GM21529 (cell line): ENCODE results near the gene SH3TC2.
"Not testable (repeated sequence)": the region's sequence is repeated elsewhere in the genome, so short reads cannot be mapped to it uniquely, and the experiment has no call there.

Source experiments
- ATAC-seq: cut with Tn5 transposase; IDR thresholded peaks from one replicate; pipeline ENCODE4 v1.9.1; 2021; ENCODE audit not compliant: unreplicated experiment

SH3TC2 gene

DNA sequence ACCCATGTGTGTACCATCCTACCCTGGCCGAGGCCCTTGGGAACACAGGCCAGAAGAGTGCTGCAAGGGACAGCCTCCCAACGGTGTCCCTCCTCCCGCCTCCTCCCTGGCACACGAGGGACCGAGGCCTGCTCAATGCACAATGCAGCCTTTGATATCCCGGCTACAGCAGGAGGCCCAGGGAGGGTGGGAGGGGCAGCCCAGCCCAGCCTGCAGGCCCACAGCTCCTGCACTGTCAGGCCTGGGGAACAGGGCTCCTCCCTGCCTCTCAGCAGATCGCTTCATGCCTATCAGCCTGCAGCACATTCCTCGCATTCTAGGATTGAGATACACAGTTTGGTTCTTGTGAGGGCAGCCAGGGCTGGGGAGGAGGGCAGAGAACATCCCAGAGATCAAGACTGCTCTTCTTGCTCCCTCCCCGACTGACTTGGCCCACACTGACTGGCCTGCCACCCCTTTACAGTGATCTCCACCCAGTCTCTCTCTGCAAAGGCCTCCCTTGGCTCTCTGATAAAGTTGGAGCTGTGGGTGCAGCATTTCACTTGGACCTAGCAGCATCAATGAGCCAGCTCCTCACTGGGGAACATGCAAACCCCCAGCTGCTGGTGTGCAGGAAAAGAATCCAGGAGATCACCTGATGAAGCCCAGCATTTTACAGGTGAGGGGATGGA lies at the start of gene SH3TC2:
Gene SH3TC2 (minus strand): TSS at position 46 of the 671 bp plus-strand sequence. CDS start 40 bp downstream, at position 6.
- ATAC-seq, result no peak

GRCh38 chr5:149110406-149110805 lies 47.5 kb upstream of the SH3TC2 start:
- ATAC-seq, result no peak

DNA sequence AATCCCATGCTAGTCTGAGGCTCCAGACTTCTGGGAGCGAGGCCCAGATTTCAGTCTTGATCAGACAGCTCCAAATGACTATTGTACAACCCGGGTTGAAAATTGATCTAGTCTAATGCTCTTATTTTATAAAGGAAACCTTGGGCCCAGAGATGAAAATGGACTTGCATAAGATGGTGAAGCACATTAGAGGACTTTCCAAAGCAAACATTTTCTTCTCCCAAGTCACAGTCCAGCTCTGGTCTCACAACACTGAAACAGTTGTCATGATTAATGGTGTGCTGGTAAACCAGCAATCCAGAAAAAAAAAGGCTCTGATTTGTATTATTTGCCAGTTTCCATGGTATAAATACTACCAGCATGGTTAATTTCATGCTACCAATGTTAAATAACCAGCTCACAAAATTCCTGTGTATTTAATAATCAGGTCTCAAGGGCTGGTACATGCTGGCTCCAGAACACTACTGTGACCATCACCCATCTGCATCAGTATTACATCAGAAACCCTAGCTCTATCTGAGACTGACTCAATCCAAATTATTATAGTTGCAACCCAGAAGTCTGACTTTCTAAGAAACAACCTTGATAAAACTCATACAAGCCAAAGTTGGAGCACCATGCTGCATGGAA lies 45.9 kb upstream of the SH3TC2 start:
- ATAC-seq, result no peak

GRCh38 chr5:149100331-149100730 lies 37.5 kb upstream of the SH3TC2 start:
- ATAC-seq, result no peak

GRCh38 chr5:149099920-149100319 lies 37.1 kb upstream of the SH3TC2 start:
- ATAC-seq, result no peak

DNA sequence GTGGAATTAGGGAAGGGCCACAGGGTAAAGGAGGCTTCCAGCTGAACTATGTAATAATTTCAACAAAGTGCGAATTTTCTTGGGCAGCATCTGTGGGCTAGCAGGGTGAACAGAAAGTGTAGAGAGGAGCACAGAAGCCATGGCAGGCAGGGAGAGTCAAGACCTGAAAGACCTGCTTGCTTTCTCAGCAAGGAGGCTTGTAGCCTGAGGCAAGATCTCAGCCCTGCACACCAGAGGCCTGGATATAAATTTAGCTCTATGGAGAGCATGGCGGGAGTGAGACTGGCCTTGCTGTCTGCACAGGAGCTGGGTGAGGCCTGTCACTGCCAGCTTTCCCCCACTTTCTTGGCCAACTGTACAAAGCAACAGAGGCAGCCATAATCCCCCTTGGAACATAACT lies 32.1 kb upstream of the SH3TC2 start:
- no peak for ATAC-seq

DNA sequence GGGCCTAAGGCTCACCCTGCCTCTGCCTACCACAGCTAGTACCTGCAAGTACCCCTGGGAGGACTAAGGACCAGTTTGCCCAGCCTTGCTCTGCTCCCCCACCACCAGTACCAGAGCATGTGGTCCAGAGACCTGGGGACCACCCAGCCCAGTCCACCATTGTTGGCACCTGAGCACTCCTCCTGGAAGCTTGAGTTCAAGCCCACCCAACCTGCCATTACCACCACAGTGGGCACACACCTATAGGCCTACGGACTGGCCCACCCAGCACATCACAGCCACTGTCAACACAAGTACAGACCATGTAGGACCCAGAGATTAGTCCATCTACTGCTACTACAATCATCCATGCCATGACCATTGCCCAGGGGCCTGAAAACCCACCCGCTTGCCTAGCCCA lies 30.8 kb upstream of the SH3TC2 start:
- no peak for ATAC-seq

GRCh38 chr5:149089796-149090195 lies 26.9 kb upstream of the SH3TC2 start:
- ATAC-seq, result no peak

DNA sequence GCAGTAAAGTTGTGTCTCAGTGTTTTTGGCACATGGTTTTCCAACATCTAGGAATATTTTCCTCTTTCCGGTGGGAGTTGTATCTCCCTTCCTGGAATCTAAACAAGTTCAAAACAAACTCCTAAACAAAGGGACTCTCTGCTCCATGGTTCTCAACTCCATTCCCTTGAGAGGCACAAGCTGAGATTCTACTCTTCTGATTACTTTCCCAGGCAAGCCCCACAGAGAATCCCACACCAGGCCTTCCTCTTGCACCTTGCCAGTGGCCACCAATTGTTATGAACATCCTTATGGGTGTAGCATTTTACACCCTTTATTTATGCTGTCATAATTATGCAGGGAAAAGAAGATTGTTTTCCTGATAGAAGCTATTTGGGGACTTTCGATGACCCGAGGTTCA lies 25.8 kb upstream of the SH3TC2 start:
- no peak for ATAC-seq

- ATAC-seq, result no peak
These were observed 21.0 kb upstream of the SH3TC2 start for GRCh38 chr5:149083846-149084245.

DNA sequence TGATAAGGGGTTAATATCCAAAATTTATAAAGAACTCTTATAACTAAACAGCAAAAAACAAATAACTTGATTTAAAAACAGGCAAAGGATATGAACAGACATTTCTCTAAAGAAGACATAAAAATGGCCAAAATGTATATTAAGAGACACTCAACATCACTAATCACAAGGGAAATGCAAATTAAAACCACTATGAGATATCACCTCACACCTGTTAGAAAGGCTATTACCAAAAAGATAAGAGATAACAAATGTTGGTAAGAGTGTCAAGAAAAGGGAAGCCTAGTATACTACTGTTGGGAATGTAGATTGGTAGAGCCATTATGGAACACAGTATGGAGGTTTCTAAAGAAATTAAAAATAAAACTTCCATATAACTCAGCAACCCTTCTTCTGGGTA lies 19.4 kb upstream of the SH3TC2 start:
- ATAC-seq, result no peak

GRCh38 chr5:149080294-149080693 lies 17.4 kb upstream of the SH3TC2 start:
- no peak for ATAC-seq

DNA sequence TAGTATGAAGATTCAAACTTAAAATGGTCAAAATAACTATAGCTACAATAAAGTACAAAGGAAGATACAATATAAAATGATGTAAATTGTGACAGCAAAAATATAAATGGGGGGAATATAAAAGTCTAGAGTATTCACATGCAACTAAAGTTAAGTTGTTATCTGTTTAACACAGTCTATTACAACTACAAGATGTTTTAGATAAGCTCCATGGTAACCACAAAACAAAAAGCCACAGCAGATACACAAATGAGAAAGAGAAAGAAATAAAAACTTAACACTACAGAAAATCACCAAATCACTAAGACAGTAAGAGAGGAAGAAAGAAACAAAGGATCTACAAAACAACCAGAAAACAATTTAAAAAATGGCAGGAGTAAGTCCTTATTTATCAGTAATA lies 17.0 kb upstream of the SH3TC2 start:
- ATAC-seq, result no peak

GRCh38 chr5:149074071-149074470 lies 11.2 kb upstream of the SH3TC2 start:
- not testable (repeated sequence) for ATAC-seq

- no peak for ATAC-seq
These were observed 10.4 kb upstream of the SH3TC2 start for GRCh38 chr5:149073213-149073612.

GRCh38 chr5:149072791-149073190 lies 9.9 kb upstream of the SH3TC2 start:
- ATAC-seq, result no peak

GRCh38 chr5:149072376-149072775 lies 9.5 kb upstream of the SH3TC2 start:
- ATAC-seq, result no peak

- no peak for ATAC-seq
These were observed 8.9 kb upstream of the SH3TC2 start for GRCh38 chr5:149071756-149072155.

GRCh38 chr5:149071216-149071615 lies 8.4 kb upstream of the SH3TC2 start:
- ATAC-seq, result no peak

DNA sequence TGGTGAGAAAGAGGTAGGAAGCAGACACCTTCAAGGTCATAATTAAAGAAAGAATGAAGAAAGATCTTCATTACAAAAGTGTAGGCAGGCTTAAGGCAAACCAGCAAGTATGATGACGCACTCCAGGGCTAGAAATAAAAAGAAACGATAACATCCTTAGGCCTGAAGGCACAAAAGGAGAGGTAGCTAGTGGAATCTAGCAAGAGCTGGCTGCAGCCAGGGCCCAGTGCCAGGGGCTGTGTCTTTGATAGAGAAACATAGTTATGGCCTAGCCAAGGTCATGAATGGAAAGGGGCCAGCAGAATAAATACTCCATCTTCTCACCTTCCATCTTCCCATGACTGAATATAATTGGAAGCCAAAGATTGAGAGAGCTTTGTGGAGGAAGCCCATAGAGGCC lies 6.8 kb upstream of the SH3TC2 start:
- no peak for ATAC-seq

DNA sequence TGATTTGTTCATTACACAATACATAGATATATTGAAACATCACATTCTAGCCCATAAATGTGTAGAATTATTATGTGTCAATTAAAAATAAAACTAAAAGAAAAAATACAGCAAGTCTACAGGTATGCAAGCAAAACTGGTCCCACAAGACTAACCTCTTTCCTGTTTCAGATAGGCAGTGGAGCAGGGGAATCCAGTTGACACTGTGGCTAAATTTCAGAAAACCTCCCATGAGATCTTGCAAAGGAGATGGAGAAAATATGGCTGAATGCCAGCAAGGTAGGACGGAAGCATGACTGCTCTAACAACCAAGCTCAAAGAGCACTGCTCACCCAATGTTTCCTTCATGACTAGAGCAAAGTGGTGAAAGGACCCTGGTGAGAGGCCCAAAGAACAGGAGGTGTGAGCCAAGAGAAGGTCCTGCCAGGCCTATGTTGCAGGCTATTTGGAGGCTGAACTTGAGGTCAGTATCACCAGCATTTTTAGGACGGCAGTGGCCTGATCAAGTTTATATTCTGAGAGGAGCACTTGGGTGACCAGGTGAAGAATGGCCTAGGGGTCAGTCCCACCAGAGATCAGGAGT lies 1.1 kb upstream of the SH3TC2 start:
- ATAC-seq, result no peak

DNA sequence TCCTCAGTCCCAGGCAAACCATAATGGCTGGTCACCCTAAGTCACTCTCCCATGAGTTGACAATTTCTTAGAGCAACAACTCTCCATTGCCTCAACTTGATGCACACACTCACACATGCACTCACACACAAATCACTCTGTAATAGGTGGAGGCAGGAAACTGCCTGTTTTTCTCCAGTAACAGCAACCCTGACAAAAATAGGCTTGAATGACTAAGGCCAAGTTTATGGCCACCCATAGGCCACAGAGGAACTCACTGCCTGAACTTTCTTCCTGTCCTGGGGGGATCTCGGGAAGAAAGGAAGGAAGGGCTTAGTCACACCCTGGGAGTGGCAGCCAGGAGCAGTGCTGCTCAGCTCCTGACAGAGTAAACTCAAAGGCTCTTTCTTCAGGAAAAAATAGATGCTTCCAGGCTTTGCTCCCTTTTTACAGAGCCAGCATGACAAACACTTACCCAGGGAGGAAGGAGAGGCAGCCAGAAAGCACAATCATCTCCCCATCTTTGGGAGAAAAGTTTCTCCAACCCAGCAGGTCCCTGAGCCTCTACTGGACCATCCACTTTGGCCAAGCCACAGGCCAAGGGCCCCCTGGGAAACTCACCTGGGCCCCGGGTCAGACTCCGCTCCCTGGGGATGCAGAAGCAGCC lies 368 bp downstream of the SH3TC2 start:
- ATAC-seq, result no peak
